ENCODE data around the gene PHF12. TPM values are rescaled to one million over a fixed set of nuclear protein-coding genes. Genes with fewer than 3 reads are reported as not detected.

PHF12 gene
- total and polyA plus RNA-seq, 2 of the 8 experiments (the other 6 are each of a cell fraction or from before 2014, with no cell fraction given): 38.8 to 65.7 TPM

DNA sequence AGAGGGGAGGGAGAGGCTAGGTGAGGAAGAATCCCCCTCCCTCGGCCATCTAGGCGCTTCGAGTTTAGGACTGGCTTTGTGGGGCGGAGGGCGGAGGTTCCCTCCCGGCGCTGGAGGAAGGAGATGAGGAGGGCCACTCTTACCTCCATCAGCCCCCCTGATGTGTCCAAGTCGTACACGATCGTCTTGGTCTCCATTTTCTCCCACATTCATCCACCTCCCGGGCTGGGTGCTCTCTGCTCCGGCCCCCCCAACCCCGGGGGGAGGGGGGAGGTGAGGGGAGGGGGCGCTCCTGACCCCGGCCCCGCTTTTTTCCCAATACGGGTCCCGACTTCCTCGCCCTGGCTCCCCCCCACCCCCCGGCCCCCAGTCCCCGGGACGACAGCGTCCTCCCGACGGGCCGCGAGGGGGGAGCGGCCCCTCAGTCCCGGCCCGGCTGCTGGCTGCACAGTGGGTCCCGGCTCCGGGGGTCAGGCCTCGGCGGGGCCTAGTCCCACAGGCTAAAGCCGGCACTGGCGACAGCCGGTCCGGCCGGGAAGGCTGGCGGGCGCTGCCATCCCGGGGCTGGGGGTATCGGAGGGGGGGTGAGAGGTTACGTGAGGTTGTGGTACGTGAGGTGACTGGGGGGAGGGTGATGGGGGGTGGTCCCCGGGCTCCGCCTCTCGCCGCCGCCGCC, 428 bp downstream of the PHF12 start (continued):
- TF ChIP-seq CBX8 (IDR thresholded peaks at IDR 0.05; ENCODE audit: borderline replicate concordance, low read depth, low read length) (no peak), PHF8 (conservative IDR thresholded peaks at IDR 0.05; ENCODE audit: low read depth, low read length) (peak; percentile 28; the same call in 1 of the 2 replicates), SRF (IDR thresholded peaks at IDR 0.05; ENCODE audit: low read depth, low read length) (no peak), SUZ12 (IDR thresholded peaks at IDR 0.05; ENCODE audit: low read length) (no peak), SIN3A (conservative IDR thresholded peaks at IDR 0.05 in 1 of 2, IDR thresholded peaks at IDR 0.05 in 1 of 2; ENCODE audit: low read depth in 1 of 2, low read length in 2 of 2) (no peak), ZNF274 (IDR thresholded peaks at IDR 0.05; ENCODE audit: borderline replicate concordance, extremely low read depth, low read length) (no peak), HDAC2 (IDR thresholded peaks at IDR 0.05; ENCODE audit: borderline replicate concordance in 1 of 2, low read depth in 2 of 2, low read length in 2 of 2) (no peak)
- TF ChIP-seq, protein P1, sequence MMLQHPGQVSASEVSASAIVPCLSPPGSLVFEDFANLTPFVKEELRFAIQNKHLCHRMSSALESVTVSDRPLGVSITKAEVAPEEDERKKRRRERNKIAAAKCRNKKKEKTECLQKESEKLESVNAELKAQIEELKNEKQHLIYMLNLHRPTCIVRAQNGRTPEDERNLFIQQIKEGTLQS (IDR thresholded peaks at IDR 0.05; ENCODE audit: insufficient read depth, low read depth, low read length): no peak
- TF ChIP-seq, protein P2, sequence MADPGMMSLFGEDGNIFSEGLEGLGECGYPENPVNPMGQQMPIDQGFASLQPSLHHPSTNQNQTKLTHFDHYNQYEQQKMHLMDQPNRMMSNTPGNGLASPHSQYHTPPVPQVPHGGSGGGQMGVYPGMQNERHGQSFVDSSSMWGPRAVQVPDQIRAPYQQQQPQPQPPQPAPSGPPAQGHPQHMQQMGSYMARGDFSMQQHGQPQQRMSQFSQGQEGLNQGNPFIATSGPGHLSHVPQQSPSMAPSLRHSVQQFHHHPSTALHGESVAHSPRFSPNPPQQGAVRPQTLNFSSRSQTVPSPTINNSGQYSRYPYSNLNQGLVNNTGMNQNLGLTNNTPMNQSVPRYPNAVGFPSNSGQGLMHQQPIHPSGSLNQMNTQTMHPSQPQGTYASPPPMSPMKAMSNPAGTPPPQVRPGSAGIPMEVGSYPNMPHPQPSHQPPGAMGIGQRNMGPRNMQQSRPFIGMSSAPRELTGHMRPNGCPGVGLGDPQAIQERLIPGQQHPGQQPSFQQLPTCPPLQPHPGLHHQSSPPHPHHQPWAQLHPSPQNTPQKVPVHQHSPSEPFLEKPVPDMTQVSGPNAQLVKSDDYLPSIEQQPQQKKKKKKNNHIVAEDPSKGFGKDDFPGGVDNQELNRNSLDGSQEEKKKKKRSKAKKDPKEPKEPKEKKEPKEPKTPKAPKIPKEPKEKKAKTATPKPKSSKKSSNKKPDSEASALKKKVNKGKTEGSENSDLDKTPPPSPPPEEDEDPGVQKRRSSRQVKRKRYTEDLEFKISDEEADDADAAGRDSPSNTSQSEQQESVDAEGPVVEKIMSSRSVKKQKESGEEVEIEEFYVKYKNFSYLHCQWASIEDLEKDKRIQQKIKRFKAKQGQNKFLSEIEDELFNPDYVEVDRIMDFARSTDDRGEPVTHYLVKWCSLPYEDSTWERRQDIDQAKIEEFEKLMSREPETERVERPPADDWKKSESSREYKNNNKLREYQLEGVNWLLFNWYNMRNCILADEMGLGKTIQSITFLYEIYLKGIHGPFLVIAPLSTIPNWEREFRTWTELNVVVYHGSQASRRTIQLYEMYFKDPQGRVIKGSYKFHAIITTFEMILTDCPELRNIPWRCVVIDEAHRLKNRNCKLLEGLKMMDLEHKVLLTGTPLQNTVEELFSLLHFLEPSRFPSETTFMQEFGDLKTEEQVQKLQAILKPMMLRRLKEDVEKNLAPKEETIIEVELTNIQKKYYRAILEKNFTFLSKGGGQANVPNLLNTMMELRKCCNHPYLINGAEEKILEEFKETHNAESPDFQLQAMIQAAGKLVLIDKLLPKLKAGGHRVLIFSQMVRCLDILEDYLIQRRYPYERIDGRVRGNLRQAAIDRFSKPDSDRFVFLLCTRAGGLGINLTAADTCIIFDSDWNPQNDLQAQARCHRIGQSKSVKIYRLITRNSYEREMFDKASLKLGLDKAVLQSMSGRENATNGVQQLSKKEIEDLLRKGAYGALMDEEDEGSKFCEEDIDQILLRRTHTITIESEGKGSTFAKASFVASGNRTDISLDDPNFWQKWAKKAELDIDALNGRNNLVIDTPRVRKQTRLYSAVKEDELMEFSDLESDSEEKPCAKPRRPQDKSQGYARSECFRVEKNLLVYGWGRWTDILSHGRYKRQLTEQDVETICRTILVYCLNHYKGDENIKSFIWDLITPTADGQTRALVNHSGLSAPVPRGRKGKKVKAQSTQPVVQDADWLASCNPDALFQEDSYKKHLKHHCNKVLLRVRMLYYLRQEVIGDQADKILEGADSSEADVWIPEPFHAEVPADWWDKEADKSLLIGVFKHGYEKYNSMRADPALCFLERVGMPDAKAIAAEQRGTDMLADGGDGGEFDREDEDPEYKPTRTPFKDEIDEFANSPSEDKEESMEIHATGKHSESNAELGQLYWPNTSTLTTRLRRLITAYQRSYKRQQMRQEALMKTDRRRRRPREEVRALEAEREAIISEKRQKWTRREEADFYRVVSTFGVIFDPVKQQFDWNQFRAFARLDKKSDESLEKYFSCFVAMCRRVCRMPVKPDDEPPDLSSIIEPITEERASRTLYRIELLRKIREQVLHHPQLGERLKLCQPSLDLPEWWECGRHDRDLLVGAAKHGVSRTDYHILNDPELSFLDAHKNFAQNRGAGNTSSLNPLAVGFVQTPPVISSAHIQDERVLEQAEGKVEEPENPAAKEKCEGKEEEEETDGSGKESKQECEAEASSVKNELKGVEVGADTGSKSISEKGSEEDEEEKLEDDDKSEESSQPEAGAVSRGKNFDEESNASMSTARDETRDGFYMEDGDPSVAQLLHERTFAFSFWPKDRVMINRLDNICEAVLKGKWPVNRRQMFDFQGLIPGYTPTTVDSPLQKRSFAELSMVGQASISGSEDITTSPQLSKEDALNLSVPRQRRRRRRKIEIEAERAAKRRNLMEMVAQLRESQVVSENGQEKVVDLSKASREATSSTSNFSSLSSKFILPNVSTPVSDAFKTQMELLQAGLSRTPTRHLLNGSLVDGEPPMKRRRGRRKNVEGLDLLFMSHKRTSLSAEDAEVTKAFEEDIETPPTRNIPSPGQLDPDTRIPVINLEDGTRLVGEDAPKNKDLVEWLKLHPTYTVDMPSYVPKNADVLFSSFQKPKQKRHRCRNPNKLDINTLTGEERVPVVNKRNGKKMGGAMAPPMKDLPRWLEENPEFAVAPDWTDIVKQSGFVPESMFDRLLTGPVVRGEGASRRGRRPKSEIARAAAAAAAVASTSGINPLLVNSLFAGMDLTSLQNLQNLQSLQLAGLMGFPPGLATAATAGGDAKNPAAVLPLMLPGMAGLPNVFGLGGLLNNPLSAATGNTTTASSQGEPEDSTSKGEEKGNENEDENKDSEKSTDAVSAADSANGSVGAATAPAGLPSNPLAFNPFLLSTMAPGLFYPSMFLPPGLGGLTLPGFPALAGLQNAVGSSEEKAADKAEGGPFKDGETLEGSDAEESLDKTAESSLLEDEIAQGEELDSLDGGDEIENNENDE (IDR thresholded peaks at IDR 0.05; ENCODE audit: insufficient replicate concordance, low read length): no peak
